Measurements from ENCODE around the gene CSGALNACT2.

DNA sequence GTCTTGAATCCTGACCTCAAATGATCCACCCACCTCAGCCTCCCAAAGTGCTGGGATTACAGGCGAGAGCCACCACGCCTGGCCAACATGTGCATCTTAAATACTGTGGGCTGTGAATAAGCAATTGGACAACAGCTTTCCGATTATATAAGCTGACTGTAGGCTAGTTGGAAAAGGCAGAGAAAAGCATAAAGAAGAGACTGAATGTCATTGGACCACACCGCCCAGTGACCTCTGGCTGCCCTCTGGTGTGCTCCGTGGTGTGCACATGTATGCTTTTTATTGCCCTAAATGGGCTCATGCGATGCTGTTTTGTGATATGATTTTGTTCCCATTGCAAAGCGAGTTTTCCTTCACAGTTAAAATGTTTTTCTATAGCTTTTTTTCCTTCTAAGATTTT lies 15.4 kb upstream of the CSGALNACT2 start:
- TF ChIP-seq, protein P1, sequence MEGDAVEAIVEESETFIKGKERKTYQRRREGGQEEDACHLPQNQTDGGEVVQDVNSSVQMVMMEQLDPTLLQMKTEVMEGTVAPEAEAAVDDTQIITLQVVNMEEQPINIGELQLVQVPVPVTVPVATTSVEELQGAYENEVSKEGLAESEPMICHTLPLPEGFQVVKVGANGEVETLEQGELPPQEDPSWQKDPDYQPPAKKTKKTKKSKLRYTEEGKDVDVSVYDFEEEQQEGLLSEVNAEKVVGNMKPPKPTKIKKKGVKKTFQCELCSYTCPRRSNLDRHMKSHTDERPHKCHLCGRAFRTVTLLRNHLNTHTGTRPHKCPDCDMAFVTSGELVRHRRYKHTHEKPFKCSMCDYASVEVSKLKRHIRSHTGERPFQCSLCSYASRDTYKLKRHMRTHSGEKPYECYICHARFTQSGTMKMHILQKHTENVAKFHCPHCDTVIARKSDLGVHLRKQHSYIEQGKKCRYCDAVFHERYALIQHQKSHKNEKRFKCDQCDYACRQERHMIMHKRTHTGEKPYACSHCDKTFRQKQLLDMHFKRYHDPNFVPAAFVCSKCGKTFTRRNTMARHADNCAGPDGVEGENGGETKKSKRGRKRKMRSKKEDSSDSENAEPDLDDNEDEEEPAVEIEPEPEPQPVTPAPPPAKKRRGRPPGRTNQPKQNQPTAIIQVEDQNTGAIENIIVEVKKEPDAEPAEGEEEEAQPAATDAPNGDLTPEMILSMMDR (IDR thresholded peaks at IDR 0.05; ENCODE audit: low read depth, low read length, missing input control) = no peak
- TF ChIP-seq GABPA (IDR thresholded peaks at IDR 0.05 in 1 of 2, conservative IDR thresholded peaks at IDR 0.05 in 1 of 2) (no peak), TAF1 (conservative IDR thresholded peaks at IDR 0.05) (no peak), HNF4G (IDR thresholded peaks at IDR 0.05) (no peak), EGR1 (IDR thresholded peaks at IDR 0.05; ENCODE audit: low read depth in 2 of 2) (no peak), JUND (IDR thresholded peaks at IDR 0.05) (no peak), FOXA2 (IDR thresholded peaks at IDR 0.05) (no peak)
